ENCODE results near the gene COL5A1. TPM values are rescaled to one million over a fixed set of nuclear protein-coding genes. Genes with fewer than 3 reads are reported as not detected.

COL5A1 gene
- total and polyA plus RNA-seq, 2 experiments from 2014 or later = 2.5 to 13.1 TPM

- no peak for TF ChIP-seq POLR2AphosphoS5 (IDR thresholded peaks at IDR 0.05; ENCODE audit: low read depth)
- no peak for TF ChIP-seq STAT1 (IDR thresholded peaks at IDR 0.05; ENCODE audit: unreplicated experiment)
- TF ChIP-seq EZH2phosphoT487 (IDR thresholded peaks at IDR 0.05; ENCODE audit: unreplicated experiment) = no peak
- no peak for TF ChIP-seq ZNF331 (CRISPR knock-in tag; IDR thresholded peaks at IDR 0.05; ENCODE audit: low read depth)
- TF ChIP-seq JUNB (IDR thresholded peaks at IDR 0.05; ENCODE audit: unreplicated experiment) = no peak
- no peak for TF ChIP-seq CREB1 (CRISPR knock-in tag; IDR thresholded peaks at IDR 0.05; ENCODE audit: low read depth)
- no peak for TF ChIP-seq CTCF (conservative IDR thresholded peaks at IDR 0.05; ENCODE audit: low read depth in 2 of 2)
Observed at GRCh38 chr9:134872482-134873231, 231.1 kb downstream of the COL5A1 start (continued).

- ATAC-seq (no peak), DNase-seq (ENCODE audit: low spot score) (no peak)
- Mint-ChIP-seq H3K9me3 (no peaks in the 10 kb centered on the region; the same call in 2 of the 3 replicates), H3K27ac (no peak overlapping the region), H3K27me3 (ENCODE audit: insufficient read depth, low read depth, poor library complexity) (peaks cover 2% of the 10 kb centered on the region), H3K4me1 (no peaks in the 10 kb centered on the region), H3K36me3 (ENCODE audit: low read depth) (no peaks in the 10 kb centered on the region), H3K4me3 (no peak overlapping the region)
- H3K4me1 ChIP-seq (ENCODE audit: insufficient read depth) = no peaks in the 10 kb centered on the region
- H2AFZ ChIP-seq = no peak overlapping the region
- no peaks in the 10 kb centered on the region for H4K20me1 ChIP-seq (replicated peaks; ENCODE audit: insufficient read depth)
- TF ChIP-seq STAT1 (IDR thresholded peaks at IDR 0.05; ENCODE audit: unreplicated experiment) (no peak), ZNF114 (CRISPR knock-in tag; IDR thresholded peaks at IDR 0.05) (no peak), REST (IDR thresholded peaks at IDR 0.05; ENCODE audit: unreplicated experiment) (no peak), ZNF331 (CRISPR knock-in tag; IDR thresholded peaks at IDR 0.05; ENCODE audit: low read depth) (no peak), EZH2 (IDR thresholded peaks at IDR 0.05; ENCODE audit: low read depth, unreplicated experiment) (no peak), CTCF (conservative IDR thresholded peaks at IDR 0.05; ENCODE audit: low read depth in 2 of 2) (no peak), CREB1 (CRISPR knock-in tag; IDR thresholded peaks at IDR 0.05; ENCODE audit: low read depth) (no peak), NANOG (IDR thresholded peaks at IDR 0.05; ENCODE audit: borderline replicate concordance) (no peak), ETS1 (IDR thresholded peaks at IDR 0.05) (no peak)
- H3F3A ChIP-seq (replicated peaks; ENCODE audit: low read depth) = no peaks in the 10 kb centered on the region
- no peaks in the 10 kb centered on the region for H3K27me3 ChIP-seq (ENCODE audit: insufficient read depth)
- H3K27ac ChIP-seq (ENCODE audit: low read depth) = no peak overlapping the region
- no peak overlapping the region for H3K4me3 ChIP-seq
- H3K4me2 ChIP-seq = no peak overlapping the region
- H3K9me2 ChIP-seq (ENCODE audit: insufficient read depth) = no peaks in the 10 kb centered on the region
- H3K79me2 ChIP-seq (replicated peaks; ENCODE audit: insufficient read depth) = no peaks in the 10 kb centered on the region
- H3K36me3 ChIP-seq (ENCODE audit: insufficient read depth) = no peaks in the 10 kb centered on the region
Observed at GRCh38 chr9:134875371-134875770, 233.8 kb downstream of the COL5A1 start.

All from GM23338 (cell line).